K562 (cell line): Measurements from ENCODE around the gene MRPL28. TPM values are rescaled to one million over a fixed set of nuclear protein-coding genes. Genes with fewer than 3 reads are reported as not detected.

Experiments used
- ATAC-seq: fragments of 200-7000 bp; cut with Tn5 transposase; 3 replicates; pipeline ENCODE4 v1.9.1; 2020; ENCODE audit warnings: moderate library complexity
- BruUV-seq: library from RNA; stranded (reverse); fragments of 400-500 nt; replicated peaks from 2 replicates; lab custom pipeline; 2021; lab: Mats Ljungman, UMichigan
- CTCF ChIA-PET: fragments of 300-600 bp; formaldehyde crosslinking; extraction: SDS; loops from one replicate; lab custom pipeline; 2021; ENCODE audit warnings: low intra/inter-chr PET ratio; lab: Yijun Ruan, JAX
- POLR2A ChIA-PET: fragments of 300-600, 350-650 bp; sonication (Branson Sonifier 250); formaldehyde crosslinking; extraction: SDS; loops from one replicate; lab custom pipeline; 2021; ENCODE audit warnings: antibody characterized with exemption, inconsistent platforms; lab: Yijun Ruan, JAX
- DNase-seq, 4 experiments: peaks; one replicate each; pipeline versions ENCODE4 v3.0.0 to v3.0.0-alpha.2; 2011 to 2018; ENCODE audit warnings: low spot score in 3 of 4, mixed read lengths in 3 of 4; ENCODE audit errors: extremely low read depth in 1 of 4
- FAIRE-seq: peaks from 2 replicates; lab custom pipeline; 2011; peaks lifted over from hg19 to GRCh38; lab: Jason Lieb, UNC
- H2AFZ ChIP-seq: 2 replicates; pipeline ENCODE4 v1.6.0; 2011; ENCODE audit warnings: low read depth, low read length, control low read depth, inconsistent platforms
- H3K27ac ChIP-seq: fragments of 200-600 bp; 3 replicates; pipeline ENCODE4 v1.8.0; 2011; ENCODE audit warnings: low read depth, mild to moderate bottlenecking, control low read depth, inconsistent platforms, low read length, moderate library complexity, mixed read lengths; ENCODE audit errors: extremely low read depth
- H3K27me3 ChIP-seq, 2 experiments: fragments of 300-600 bp in 1 of 2; 2 replicates in 1 of 2; 3 replicates in 1 of 2; pipeline versions ENCODE4 v1.6.0 to v1.8.0; 2011; ENCODE audit warnings: inconsistent platforms in 2 of 2, low read length in 2 of 2, mild to moderate bottlenecking in 1 of 2, mixed read lengths in 1 of 2, moderate library complexity in 1 of 2; ENCODE audit not compliant: control insufficient read depth in 2 of 2, insufficient read depth in 2 of 2
- H3K36me3 ChIP-seq: fragments of 300-600 bp; 3 replicates; pipeline ENCODE4 v1.8.0; 2011; ENCODE audit warnings: mild to moderate bottlenecking, low read length, inconsistent platforms; ENCODE audit not compliant: control insufficient read depth, insufficient read depth
- H3K4me1 ChIP-seq, 2 experiments: fragments of 200-600 bp in 1 of 2; replicated peaks in 1 of 2; 2 replicates in 1 of 2; 3 replicates in 1 of 2; pipeline versions ENCODE4 v1.5.1 to v1.8.0; 2011; ENCODE audit warnings: inconsistent platforms in 2 of 2, low read length in 2 of 2, mild to moderate bottlenecking in 1 of 2, mixed read lengths in 1 of 2, moderate library complexity in 1 of 2; ENCODE audit not compliant: control insufficient read depth in 2 of 2, insufficient read depth in 2 of 2
- H3K4me2 ChIP-seq: 2 replicates; pipeline ENCODE4 v1.6.1; 2011; ENCODE audit warnings: low read length, control low read depth, inconsistent platforms, mixed read lengths; ENCODE audit not compliant: insufficient read depth
- H3K4me3 ChIP-seq: fragments of 200-600 bp; sonication (generic), shearing (Covaris generic); 2 replicates; pipeline ENCODE4 v1.5.1; 2016; ENCODE audit warnings: control low read depth, inconsistent platforms
- H3K79me2 ChIP-seq: fragments of 200-600 bp; 3 replicates; pipeline ENCODE4 v1.8.0; 2011; ENCODE audit warnings: low read length, inconsistent platforms; ENCODE audit not compliant: control insufficient read depth, insufficient read depth
- H3K9ac ChIP-seq, 2 experiments: 2 replicates each; pipeline versions ENCODE4 v1.6.0 to v1.6.1; 2011; ENCODE audit warnings: low read depth in 2 of 2, low read length in 2 of 2, control low read depth in 1 of 2, inconsistent platforms in 1 of 2, mild to moderate bottlenecking in 1 of 2, mixed read lengths in 1 of 2; ENCODE audit not compliant: insufficient read depth in 1 of 2
- H3K9me1 ChIP-seq: one replicate; pipeline ENCODE4 v1.6.0; 2011; ENCODE audit warnings: inconsistent platforms, mild to moderate bottlenecking, low read length, moderate library complexity; ENCODE audit not compliant: control insufficient read depth, insufficient read depth
- H3K9me3 ChIP-seq: replicated peaks from 2 replicates; pipeline ENCODE4 v1.5.1; 2011; ENCODE audit warnings: low read depth, low read length, inconsistent platforms; ENCODE audit not compliant: control insufficient read depth, insufficient read depth
- H4K20me1 ChIP-seq: replicated peaks from 2 replicates; pipeline ENCODE4 v1.6.1; 2011; ENCODE audit warnings: low read length, inconsistent platforms, mixed read lengths; ENCODE audit not compliant: control insufficient read depth, insufficient read depth
- ARNT ChIP-seq, 2 experiments: fragments of 450-650 bp; IDR thresholded peaks; 2 replicates each; pipeline ENCODE4 v1.6.1; 2016; ENCODE audit warnings: mild to moderate bottlenecking in 1 of 2
- CBX1 ChIP-seq: sonication (generic); IDR thresholded peaks from 2 replicates; pipeline ENCODE4 v1.6.1; 2016; ENCODE audit warnings: antibody characterized with exemption, low read depth, mild to moderate bottlenecking
- CBX3 ChIP-seq, 2 experiments: IDR thresholded peaks; 1 replicate in 1 of 2; 2 replicates in 1 of 2; pipeline ENCODE4 v1.6.1; 2012; ENCODE audit warnings: inconsistent platforms in 2 of 2, low read length in 2 of 2, borderline replicate concordance in 1 of 2, control low read depth in 1 of 2
- CREB1 ChIP-seq, 2 experiments: sonication (generic) in 1 of 2; formaldehyde crosslinking in 1 of 2; IDR thresholded peaks; 2 replicates each; pipeline versions ENCODE4 v1.6.1 to v1.8.0; 2012 to 2022; ENCODE audit warnings: inconsistent platforms in 1 of 2, mild to moderate bottlenecking in 1 of 2, missing genetic modification reagents in 1 of 2, moderate library complexity in 1 of 2
- DPF2 ChIP-seq: fragments of 450-650 bp; IDR thresholded peaks from 2 replicates; pipeline ENCODE4 v1.6.1; 2016
- EWSR1 ChIP-seq: fragments of 450-650 bp; IDR thresholded peaks from 2 replicates; pipeline ENCODE4 v1.6.1; 2018; ENCODE audit warnings: borderline replicate concordance, mild to moderate bottlenecking, low read depth, moderate library complexity; ENCODE audit not compliant: partially characterized antibody
- KDM1A ChIP-seq, 2 experiments: fragments of 450-650 bp; IDR thresholded peaks; 2 replicates each; pipeline ENCODE4 v1.6.1; 2016; ENCODE audit warnings: mild to moderate bottlenecking in 2 of 2
- NBN ChIP-seq: fragments of 450-650 bp; IDR thresholded peaks from 2 replicates; pipeline ENCODE4 v1.6.1; 2016; ENCODE audit warnings: low read depth, mild to moderate bottlenecking
- NR2F6 ChIP-seq: fragments of 450-650 bp; formaldehyde crosslinking; IDR thresholded peaks from 2 replicates; pipeline ENCODE4 v1.4.0; 2020; ENCODE audit warnings: mild to moderate bottlenecking
- POLR2A ChIP-seq: fragments of 450-650 bp; conservative IDR thresholded peaks from 2 replicates; pipeline ENCODE4 v1.6.1; 2016
- RAD21 ChIP-seq, 2 experiments: fragments of 250-450 bp in 1 of 2; fragments of 450-650 bp in 1 of 2; sonication (Bioruptor Pico) in 1 of 2; formaldehyde crosslinking in 1 of 2; IDR thresholded peaks in 1 of 2; conservative IDR thresholded peaks in 1 of 2; 2 replicates each; pipeline versions ENCODE4 v1.4.0 to v1.8.0; 2020 to 2022; ENCODE audit warnings: mild to moderate bottlenecking in 2 of 2, moderate library complexity in 1 of 2
- STAG1 ChIP-seq: sonication (generic); formaldehyde crosslinking; IDR thresholded peaks from 2 replicates; pipeline ENCODE4 v1.5.0; 2020; ENCODE audit warnings: missing genetic modification reagents, borderline replicate concordance
- TAF9B ChIP-seq: fragments of 450-650 bp; IDR thresholded peaks from 2 replicates; pipeline ENCODE4 v1.6.1; 2018; ENCODE audit warnings: mild to moderate bottlenecking; ENCODE audit not compliant: partially characterized antibody
- TCF3 ChIP-seq: sonication (generic); formaldehyde crosslinking; IDR thresholded peaks from 2 replicates; pipeline ENCODE4 v1.4.0; 2020; ENCODE audit warnings: mild to moderate bottlenecking, missing genetic modification reagents
- TRIM24 ChIP-seq, 2 experiments: fragments of 450-650 bp; IDR thresholded peaks; 2 replicates each; pipeline ENCODE4 v1.6.1; 2016
- TRIM28 ChIP-seq: fragments of 450-650 bp; IDR thresholded peaks from 2 replicates; pipeline ENCODE4 v1.6.1; 2017
- UBTF ChIP-seq, 2 experiments: IDR thresholded peaks; 2 replicates each; pipeline ENCODE4 v1.6.1; 2012; ENCODE audit warnings: improper control_type of control experiment in 2 of 2, low read depth in 2 of 2, low read length in 2 of 2, borderline replicate concordance in 1 of 2
- VEZF1 ChIP-seq: fragments of 200-800 bp; sonication (Bioruptor generic); IDR thresholded peaks from 2 replicates; pipeline ENCODE4 v1.6.1; 2017; ENCODE audit warnings: missing genetic modification characterization, missing compliant biosample characterization
- ZC3H11A ChIP-seq: IDR thresholded peaks from 2 replicates; pipeline ENCODE4 v1.6.1; 2012; ENCODE audit warnings: low read depth, low read length, improper control_type of control experiment
- ZNF12 ChIP-seq: sonication (generic); formaldehyde crosslinking; IDR thresholded peaks from 2 replicates; pipeline ENCODE4 v1.4.0; 2020; ENCODE audit warnings: mild to moderate bottlenecking, missing genetic modification reagents
- WGBS: fragments of 100-300 bp; shearing (Covaris generic); methylation state at CpG from one replicate; pipeline ENCODE4 v1.1.6; 2016; ENCODE audit warnings: low coverage, mixed read lengths; ENCODE audit not compliant: insufficient coverage; ENCODE audit errors: missing lambda C conversion rate; 5-methylcytosine and 5-hydroxymethylcytosine counted together
- in situ Hi-C: fragments of 300-500 bp; cut with MboI; formaldehyde crosslinking; loops from 4 replicates; pipeline ENCODE4 v1.15.0; 2018; ENCODE audit warnings: inconsistent platforms, mixed read lengths
- intact Hi-C: fragments of 100-400 bp; cut with micrococcal nuclease; formaldehyde crosslinking; loops from 2 replicates; pipeline ENCODE4 v1.14.2; 2022
- polyA plus RNA-seq, 8 experiments: library from polyadenylated mRNA; depleted of rRNA in 4 of 8; stranded (reverse) in 5 of 8; unstranded in 3 of 8; fragments of >200 nt; fragmentation: Nextera tagmentation in 2 of 8; fragmentation: Illumina TruSeq in 1 of 8; extraction: Ambion mirVana in 2 of 8; extraction: Trizol in 1 of 8; gene quantifications; 2 replicates each; pipeline versions ENCODE4 v1.2.1 to v1.2.3, GENCODE V29; 2011 to 2014; ENCODE audit warnings: inconsistent platforms in 1 of 8, missing spikeins in 1 of 8
- total RNA-seq, 7 experiments: library from RNA; depleted of rRNA in 6 of 7; stranded (reverse); fragments of >200 nt in 6 of 7; fragmentation: Illumina TruSeq in 2 of 7; extraction: Trizol in 2 of 7; gene quantifications; 2 replicates each; pipeline versions ENCODE4 v1.2.1 to v1.2.3, GENCODE V29; 2011 to 2021; ENCODE audit warnings: low replicate concordance in 1 of 7

Gene MRPL28
- total and polyA plus RNA-seq, 9 of the 15 experiments (the other 6 are each of a cell fraction or from before 2014, with no cell fraction given): 2.5 to 323 (median 175) TPM

- ChIA-PET POLR2A (interaction anchor here (0.5 to 1.0 kb wide), 2 partner anchors 24 to 229 kb away, joined by 3 read pairs; no protein-coding TSS in a partner anchor), CTCF (interaction anchor here (0.7 kb wide), 1 partner anchor 349 kb away, joined by 4 read pairs; the partner anchor contains the start of gene CIAO3)
- BruUV-seq: no TSS peak
- peaks cover 7 to 42% of the 10 kb centered on the region in 2 experiments for H3K4me1 ChIP-seq
- ATAC-seq (peak; percentile 72), DNase-seq (peak; percentile 56 to 76 (median 68)), FAIRE-seq (peak; percentile 54)
- H3K36me3 ChIP-seq: no peaks in the 10 kb centered on the region
- no peaks in the 10 kb centered on the region for H3K9me1 ChIP-seq
- H3K4me2 ChIP-seq: no peak overlapping the region
- no peak overlapping the region for H2AFZ ChIP-seq
- intact Hi-C loops (loop anchor here (10.0 kb wide), 2 partner anchors 93 to 273 kb away; partner anchors contain the start of gene RHOT2), in situ Hi-C loops (loop anchor here (10.0 kb wide), 1 partner anchor 283 kb away; the partner anchor contains the start of gene RHBDL1)
- H3K27me3 ChIP-seq: no peaks in the 10 kb centered on the region
- 72% methylated on average over 7 of the region's 7 CpGs for WGBS
- H3K4me3 ChIP-seq: no peak overlapping the region
- H4K20me1 ChIP-seq: no peaks in the 10 kb centered on the region
- H3K79me2 ChIP-seq: peaks cover 18% of the 10 kb centered on the region
- peaks cover 3% of the 10 kb centered on the region; the same call in 1 of the 2 replicates for H3K9me3 ChIP-seq
- H3K27ac ChIP-seq: no peak overlapping the region
- H3K9ac ChIP-seq: no peak overlapping the region
- TF ChIP-seq UBTF (IDR thresholded peaks at IDR 0.05; ENCODE audit: borderline replicate concordance in 1 of 2, low read depth in 2 of 2, low read length in 2 of 2): no peak
- peak in 1 of 2 experiments; percentile 100; a peak in 2 of 3 replicates for TF ChIP-seq CBX3 (IDR thresholded peaks at IDR 0.05; ENCODE audit: borderline replicate concordance in 1 of 2, low read length in 2 of 2)
- TF ChIP-seq ZC3H11A: peak; percentile 35; the same call in 1 of the 2 replicates
- TF ChIP-seq EWSR1: no peak
- peak; percentile 51 for TF ChIP-seq DPF2
- peak; percentile 98 for TF ChIP-seq CBX1
- peak; percentile 22 to 79; a peak in 3 of 4 replicates for TF ChIP-seq RAD21 (CRISPR knock-in tag; conservative IDR thresholded peaks at IDR 0.05 in 1 of 2, IDR thresholded peaks at IDR 0.05 in 1 of 2)
- no peak for TF ChIP-seq NR2F6
- TF ChIP-seq NBN: 0 out of 2 replicates have a peak, but pooled peaks have one; percentile 51
- TF ChIP-seq TCF3: no peak
- peak; percentile 44; the same call in 1 of the 2 replicates for TF ChIP-seq VEZF1 (CRISPR knock-in tag)
- peak; percentile 84 to 92 for TF ChIP-seq KDM1A (IDR thresholded peaks at IDR 0.05)
- TF ChIP-seq CREB1 (IDR thresholded peaks at IDR 0.05): no peak
- TF ChIP-seq CREB1 (CRISPR knock-in tag; IDR thresholded peaks at IDR 0.05): peak; percentile 45; the same call in 1 of the 2 replicates
- TF ChIP-seq POLR2A: no peak
- TF ChIP-seq ZNF12: no peak
- TF ChIP-seq ARNT (IDR thresholded peaks at IDR 0.05): 0 out of 4 replicates have a peak, but pooled peaks have one; percentile 41 to 51
- TF ChIP-seq TRIM24 (IDR thresholded peaks at IDR 0.05): peak; percentile 57 to 87
- TF ChIP-seq STAG1 (CRISPR knock-in tag): peak; percentile 77
- peak; percentile 98 for TF ChIP-seq TRIM28
- TF ChIP-seq TAF9B: no peak
Observed at GRCh38 chr16:391885-392335, 21.6 kb upstream of the MRPL28 start.
